Caki2 (cell line): ENCODE data around the gene DOCK10. TPM values are rescaled to one million over a fixed set of nuclear protein-coding genes. Genes with fewer than 3 reads are reported as not detected.

Source experiments
- DNase-seq: peaks from one replicate; pipeline ENCODE4 v3.0.0-alpha.2; 2015; ENCODE audit warnings: low read depth
- in situ Hi-C: cut with HindIII; loops from 2 replicates; pipeline ENCODE4 v1.10.0; 2016; ENCODE audit warnings: low sequenced_read_pairs, low pct_unique_long_range_greater_than_20kb, mixed read lengths
- total RNA-seq: library from RNA; depleted of rRNA; stranded (reverse); fragments of >200 nt; shearing (Covaris generic); gene quantifications from 2 replicates; pipeline ENCODE4 v1.2.3, GENCODE V29; 2014; ENCODE audit warnings: low replicate concordance

DOCK10 gene
- total RNA-seq, 1 experiment from 2014 or later = 11.6 TPM

DNA sequence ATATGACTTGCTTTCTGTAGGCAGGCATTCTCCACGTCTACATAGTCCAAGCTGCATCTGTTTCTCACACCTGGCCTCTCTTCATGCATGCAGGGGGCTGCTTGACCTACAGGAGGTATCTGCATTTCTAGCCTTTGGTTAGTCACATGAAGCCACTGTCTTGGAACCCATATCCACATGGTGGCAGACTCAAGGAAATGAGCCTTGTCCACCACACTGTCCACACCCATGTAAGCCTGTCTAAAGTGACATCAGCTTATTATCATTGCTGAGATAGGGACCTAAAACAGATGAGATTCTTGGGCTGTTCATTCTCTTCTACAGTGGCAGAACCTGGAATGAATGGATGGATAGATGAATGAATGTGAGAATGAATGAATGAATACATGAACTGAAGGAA lies 160.4 kb downstream of the DOCK10 start:
- DNase-seq = peak; percentile 76
- in situ Hi-C loops = no loop called here

DNA sequence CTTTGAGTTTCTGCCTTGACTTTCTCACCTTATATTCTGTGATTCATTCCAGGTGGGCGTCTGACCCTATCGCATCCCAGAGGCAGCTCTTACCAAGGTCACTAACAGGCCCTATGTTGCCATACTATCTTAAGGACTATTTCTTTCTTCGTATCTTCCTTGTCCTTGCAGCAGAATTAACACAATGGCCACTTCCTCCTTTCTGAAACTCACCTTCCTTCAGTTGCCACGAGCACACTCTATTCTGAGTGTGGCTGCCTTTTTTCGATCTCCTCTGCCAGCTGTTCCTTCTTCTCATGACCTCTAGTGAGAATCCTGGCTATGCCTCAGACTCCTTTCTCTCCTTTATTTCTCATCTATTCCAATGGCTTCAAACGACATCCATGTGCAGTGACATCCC lies 165.7 kb downstream of the DOCK10 start:
- in situ Hi-C loops = no loop called here
- no peak for DNase-seq

DNA sequence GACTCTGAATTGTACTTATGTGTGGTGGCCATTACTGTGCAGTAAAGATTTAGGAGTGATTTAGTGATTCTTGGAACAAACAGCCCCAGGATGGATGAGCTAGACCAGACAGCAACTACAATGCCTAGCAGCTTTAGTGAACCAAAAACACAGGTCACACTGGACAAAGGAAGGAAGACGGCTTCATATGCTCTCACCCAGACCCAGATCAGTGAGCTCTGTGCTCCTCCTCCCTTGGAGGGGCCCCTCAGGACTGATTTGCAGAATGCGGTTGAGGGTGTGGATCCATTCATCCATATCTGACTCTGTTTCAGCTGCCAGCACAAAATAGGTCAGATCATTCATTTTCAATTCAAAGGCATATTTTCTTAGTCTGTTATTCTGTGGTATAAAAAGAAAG lies 166.4 kb downstream of the DOCK10 start:
- in situ Hi-C loops = no loop called here
- peak; percentile 78 for DNase-seq

DNA sequence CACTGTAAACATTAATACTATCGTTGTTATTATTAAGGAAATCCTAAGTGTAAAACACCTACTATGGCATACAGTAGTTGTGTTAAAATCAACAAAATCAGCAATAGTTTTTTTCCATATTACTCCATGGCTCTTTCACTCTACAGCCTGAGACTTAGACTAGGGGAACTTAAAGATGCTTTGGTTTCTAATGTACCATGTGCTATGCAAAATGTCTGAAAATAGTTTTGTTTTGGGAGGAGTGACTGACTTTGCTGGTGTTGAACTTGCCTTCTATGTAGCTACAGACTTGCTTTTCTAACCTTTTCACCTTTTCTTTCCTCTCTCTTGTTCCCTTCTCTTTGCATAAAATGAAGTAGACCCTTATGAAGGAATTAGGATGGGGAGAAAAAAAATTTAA lies 167.1 kb downstream of the DOCK10 start:
- in situ Hi-C loops = no loop called here
- DNase-seq = no peak

DNA sequence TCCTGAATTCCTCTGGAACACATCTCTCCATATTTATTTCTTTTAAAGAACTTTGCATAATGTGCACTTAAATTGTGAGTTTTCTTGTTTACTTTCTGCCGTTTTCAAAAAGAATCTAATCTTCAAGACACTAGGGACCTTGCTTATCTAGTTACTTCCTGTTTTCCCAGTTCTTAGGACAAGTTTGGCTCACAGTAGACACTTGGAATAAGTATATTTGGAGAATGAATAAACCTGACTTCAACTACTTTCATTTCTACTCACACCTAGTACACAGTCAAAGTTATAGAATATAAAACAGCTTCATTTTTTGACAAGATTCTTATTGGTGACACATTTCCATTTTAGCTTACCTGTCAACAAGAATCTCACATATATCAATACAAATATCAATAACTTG lies 170.5 kb downstream of the DOCK10 start:
- in situ Hi-C loops = no loop called here
- DNase-seq = no peak

DNA sequence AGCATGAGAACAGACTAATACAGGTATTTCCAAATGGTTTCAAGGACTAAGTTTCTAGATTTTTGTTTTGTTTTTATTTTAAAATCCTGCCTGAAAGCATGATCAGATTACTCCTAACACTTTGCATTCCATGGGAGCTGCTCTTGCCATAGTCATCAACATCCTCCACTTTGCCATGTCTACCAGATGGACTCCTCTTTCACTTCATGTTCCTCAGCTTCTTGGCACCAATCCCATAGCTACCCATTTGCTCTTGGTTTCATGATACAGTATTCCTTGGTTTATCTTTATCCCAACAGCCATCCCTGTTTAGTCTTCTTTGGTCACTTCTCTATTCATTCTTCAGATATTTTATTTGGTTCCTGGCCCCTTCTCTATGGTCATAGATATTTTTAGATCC lies 171.9 kb downstream of the DOCK10 start:
- DNase-seq = no peak
- in situ Hi-C loops = no loop called here

DNA sequence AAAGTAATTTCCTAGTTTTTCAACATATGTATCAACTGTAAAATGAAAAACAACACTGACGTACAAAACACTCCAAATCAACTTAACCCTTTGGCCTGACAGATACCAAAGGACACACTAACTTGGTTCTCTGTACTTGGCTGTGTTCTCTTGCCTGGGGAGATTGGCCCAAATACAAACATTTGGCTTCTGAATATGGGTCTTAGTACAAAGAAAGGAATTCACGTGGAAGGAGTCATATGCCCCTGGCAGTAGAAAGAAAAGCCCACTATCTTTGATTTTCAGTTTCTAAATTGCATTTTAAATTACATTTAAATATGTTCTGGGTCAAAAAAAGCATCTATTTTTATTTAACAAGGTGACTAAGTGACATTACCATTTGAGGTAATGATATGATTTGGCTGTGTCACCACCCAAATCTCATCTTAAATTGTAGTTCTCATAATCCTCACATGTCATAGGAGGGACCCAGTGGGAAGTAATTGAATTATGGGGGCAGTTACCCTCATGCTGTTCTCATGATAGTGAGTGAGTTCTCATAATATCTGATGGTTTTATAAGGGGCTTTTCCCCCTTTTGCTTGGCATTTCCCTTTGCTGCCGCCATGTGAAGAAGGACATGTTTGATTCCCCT lies 172.6 kb downstream of the DOCK10 start:
- in situ Hi-C loops = no loop called here
- DNase-seq = no peak

DNA sequence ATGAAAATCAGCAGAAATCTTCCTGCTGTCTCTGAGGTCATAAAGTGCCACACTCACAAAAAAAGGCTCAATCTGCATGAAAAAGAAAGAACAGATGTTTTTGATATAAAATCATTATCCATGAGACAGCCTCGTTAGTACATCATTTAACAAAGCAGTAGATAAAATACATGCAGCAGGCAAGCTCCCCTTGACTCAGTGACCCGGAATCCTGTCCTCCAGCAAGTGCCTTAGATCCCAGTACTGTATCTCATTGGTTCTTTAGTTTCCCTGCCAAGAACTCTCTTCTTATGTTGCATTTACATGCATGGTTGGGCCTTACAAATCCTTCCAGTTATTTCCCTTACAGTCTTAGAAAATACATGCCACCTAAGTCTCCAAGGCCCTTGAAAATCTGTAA lies 177.3 kb downstream of the DOCK10 start:
- in situ Hi-C loops = no loop called here
- DNase-seq = no peak

DNA sequence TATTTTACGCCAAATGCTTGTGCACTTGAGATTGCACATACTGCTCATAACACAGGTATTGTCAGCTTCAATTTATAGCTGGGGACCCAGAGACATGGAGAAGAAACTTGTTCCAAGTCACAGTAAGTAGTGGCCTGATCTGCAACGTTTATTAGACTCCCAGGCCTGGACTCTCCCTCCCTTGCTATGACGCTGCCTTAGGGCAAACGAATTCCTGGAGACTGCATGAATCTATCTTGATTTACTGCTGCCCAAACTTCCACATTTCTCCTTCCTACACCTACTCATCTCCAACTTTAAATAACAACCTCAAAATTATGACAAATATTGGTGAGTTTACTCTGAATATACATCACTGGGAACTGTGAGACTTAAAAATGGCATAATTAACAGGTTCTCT lies 181.0 kb downstream of the DOCK10 start:
- no peak for DNase-seq
- in situ Hi-C loops = no loop called here

DNA sequence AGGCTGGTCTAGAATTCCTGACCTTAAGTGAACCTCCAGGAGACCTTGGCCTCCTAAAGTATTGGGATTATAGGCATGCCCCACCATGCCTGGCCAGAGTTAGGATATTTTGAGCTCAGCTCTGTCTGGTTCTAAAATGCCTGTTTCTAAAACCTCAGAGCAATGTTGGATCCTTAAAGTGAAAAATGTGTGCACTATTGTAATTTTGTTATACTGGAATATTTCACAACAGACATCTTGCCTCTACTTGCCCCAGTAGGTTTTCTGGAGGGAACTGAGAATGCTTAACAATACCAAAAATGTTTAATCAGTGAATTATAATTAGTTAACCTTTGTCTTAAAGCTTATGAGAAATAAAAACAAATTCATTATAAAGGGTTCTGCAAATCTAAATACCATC lies 181.5 kb downstream of the DOCK10 start:
- no peak for DNase-seq

DNA sequence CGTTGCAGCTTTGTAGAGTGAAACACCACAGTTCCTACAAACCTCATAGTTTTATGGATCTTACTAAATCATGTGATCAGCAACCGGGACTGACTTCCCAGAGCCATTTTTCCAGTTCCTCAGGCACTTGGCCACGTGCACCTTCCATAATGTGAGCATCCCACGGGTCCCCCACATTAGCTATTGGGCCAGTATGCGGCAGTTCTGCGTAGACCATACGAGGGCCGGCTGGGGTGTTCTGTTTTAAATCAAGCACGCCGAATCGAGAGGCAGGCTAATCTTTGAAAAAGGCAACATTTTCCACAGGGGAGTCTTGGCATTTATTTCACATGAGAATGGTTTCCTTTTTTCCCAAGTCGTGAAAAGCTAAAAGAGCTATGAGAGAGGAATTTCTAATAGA lies 190.5 kb downstream of the DOCK10 start:
- in situ Hi-C loops = no loop called here
- no peak for DNase-seq

More for the DNA sequence above, 181.5 kb downstream of the DOCK10 start:
- in situ Hi-C loops = no loop called here

DNA sequence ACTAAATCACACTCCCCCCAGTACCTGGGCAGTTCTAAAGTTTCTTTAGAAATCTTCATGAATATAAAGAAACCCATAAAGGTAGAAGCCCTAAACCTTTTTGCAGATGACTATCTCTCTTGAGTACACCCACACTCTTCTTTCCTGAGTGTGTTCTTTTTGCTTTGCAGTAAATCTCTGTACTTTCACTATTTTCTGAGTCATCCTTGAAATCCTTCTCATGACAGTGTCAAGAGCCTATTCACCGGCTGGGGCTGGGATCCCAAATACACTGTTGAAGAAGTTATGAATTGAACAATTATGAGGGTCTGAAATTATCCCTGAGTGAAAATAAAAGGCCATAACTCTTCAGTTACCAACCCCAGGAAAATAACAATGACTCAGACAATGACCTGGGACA lies 192.2 kb downstream of the DOCK10 start:
- in situ Hi-C loops = no loop called here
- DNase-seq = no peak

DNA sequence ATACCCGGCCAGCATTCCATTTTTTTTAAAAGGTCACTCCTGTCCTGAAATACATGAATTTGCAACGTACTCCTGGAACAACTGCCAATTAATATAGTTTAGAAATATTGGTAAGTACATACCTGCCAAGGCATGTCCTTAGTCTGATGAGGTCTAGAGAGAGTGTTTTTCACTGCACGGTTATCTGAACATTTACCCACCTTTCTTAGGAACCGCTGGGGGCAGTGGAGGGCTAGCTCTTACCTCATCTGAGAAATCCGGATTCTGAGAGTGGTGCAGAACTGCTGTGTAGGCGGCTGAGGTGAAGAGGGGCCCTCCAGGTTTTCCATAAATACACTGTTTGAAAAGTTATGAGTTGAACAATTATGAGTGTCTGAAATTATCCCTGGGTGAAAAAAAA lies 193.0 kb downstream of the DOCK10 start:
- DNase-seq = no peak
- in situ Hi-C loops = no loop called here

DNA sequence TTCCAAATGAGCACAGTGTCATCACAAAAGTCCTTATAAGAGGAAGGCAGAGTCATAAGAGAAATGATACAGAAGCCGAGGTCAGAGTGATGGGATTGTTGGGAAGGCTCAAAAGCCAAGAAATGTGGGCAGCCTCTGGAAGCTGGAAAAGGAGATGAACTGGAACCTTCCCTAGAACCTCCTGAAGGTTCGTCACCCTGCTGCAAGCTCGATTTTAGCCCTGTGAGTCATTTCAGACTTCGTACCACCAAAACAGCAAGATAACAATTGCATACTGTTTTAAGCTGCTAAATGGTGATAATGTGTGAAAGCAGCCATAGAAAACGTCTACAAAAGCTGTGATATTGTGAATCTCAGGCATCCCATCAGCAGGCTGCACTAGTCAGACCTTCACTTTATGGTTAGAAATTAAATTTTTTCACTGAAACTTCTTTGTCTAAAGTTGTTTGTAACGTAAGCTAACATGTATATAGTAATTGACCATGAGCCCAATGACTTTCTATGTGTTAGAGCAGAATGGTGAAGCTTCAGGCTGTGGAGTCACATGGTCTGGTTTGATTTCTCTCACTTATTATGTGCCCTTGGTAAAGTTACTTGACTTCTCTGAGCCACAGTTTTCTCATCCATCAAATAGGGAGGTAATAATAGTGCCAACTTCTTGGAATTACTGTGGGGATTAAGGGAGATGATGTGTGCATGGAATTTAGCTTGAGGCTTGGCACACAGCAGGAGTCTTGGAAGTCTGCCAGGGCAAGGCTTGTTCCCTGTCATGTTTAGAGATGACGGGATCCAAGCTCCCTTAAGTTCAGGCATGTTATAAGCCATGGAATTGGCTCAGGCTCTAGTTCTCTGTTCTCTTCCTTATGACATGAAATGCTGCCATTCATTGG lies 194.1 kb downstream of the DOCK10 start:
- in situ Hi-C loops = no loop called here
- DNase-seq = peak; percentile 30

DNA sequence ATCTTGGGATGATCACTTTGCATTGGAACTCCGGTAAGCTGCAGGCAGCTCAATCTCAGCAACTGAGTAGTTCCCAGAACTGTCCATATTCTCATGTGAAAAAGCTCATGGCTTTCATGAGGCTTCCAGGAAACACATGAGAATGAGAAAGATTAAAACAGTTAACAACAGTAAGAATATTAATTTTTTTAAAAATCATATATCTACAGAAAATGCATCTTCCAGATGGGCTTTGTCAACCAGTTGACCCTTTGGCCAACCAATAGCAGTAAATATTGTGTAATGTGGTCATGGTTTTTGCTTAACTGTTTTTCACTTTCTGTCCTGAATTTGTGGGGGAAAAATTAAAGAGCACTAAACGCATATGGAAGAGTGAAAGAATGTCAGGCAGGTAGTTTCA lies 194.9 kb downstream of the DOCK10 start:
- no peak for DNase-seq
- in situ Hi-C loops = no loop called here

DNA sequence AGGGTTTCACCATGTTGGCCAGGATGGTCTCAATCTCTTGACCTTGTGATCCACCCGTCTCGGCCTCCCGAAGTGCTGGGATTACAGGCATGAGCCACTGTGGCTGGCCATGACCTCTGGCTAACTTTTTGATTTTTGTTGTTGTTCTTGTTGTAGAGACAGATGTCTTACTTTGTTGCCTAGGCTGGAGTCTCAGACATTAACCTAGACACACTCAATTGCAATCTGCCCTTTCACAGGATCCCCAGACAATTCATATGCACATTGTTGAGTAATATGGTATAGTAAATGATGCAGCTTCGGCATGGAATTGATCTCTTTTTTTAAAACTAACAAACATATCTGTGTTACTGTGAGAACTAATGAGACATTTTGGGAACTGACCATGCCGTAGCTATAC lies 195.6 kb downstream of the DOCK10 start:
- in situ Hi-C loops = no loop called here
- DNase-seq = no peak

DNA sequence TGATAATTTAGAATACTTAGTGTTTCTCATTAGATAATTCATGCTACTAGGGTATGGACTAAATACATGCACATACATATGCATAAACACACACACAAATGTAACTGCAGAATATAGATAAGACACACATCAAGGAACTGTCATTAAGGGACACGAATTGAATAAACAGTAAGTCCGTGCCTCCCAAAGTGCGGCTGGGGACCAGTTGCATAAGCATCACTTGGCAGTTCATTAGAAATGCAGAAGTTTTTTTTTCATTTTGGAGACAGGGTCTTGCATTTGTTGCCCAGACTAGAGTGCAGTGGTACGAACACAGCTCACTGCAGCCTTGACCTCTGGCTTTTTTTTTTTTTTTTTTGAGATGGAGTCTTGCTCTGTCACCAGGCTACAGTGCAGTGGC lies 196.1 kb downstream of the DOCK10 start:
- in situ Hi-C loops = no loop called here
- no peak for DNase-seq

DNA sequence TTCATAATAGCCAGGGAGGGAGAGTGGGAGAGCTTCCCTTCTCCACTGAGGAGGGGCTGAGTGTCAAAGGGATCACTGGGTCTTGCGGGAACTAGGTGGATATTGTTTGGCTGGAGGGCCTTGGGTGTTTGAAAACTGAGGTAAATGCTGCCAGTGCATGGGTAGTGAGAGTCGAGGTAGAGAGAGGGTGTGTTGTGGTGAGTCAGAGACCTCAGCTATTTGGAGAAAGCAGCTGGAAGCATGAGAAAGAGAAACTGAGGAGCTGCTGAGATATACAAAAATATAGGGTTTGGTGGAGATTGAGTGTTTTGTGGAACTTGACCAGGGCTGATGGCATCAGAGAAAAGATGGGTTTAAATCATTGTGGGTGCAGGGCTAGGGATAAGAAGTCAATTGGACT lies 199.1 kb downstream of the DOCK10 start:
- no peak for DNase-seq
- in situ Hi-C loops = no loop called here

DNA sequence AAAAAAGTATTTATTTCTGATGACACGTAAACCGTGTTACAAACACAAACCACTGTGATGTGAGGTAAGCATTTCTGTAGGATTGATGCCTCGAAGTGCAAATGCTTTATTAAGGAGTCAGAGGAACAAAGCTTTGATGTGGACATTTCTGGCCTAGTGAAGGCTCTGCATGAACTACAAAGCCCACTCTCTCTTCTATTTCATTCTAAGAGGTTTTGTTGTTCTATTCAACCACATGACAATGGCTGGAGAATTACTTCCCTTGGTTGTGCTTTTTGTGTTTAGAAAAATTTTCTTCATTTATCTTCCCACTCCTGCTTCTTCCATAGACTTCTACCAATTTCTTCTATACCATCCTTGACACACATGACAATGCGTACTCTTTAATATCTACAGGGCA lies 200.4 kb downstream of the DOCK10 start:
- in situ Hi-C loops = no loop called here

DNA sequence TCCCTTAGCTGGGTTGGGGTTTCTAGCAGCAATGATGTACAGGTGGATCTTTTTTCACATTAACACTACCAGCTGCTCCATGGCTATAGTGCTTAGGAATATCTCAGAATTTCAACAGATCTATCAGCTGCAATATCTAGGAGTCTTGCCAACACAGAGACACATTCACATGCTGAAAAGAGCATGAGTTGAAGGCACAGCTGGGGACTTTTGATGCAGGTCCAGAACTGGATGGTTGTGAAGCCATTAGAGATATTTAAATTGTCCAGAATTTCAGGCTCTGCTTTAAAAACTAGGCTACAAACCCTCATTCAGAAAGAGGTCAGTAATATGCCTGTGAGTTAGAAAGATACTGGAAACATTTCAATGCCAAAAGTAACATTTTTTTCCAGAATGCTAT lies 203.9 kb downstream of the DOCK10 start:
- no peak for DNase-seq

More for the DNA sequence above, 200.4 kb downstream of the DOCK10 start:
- DNase-seq = no peak

More for the DNA sequence above, 203.9 kb downstream of the DOCK10 start:
- in situ Hi-C loops = no loop called here
